Mesangial cell (primary cell): ENCODE data around the gene KCNT1. TPM values are rescaled to one million over a fixed set of nuclear protein-coding genes. Genes with fewer than 3 reads are reported as not detected.

Experiments used
- total RNA-seq: library from RNA; depleted of rRNA; stranded (reverse); fragments of >200 nt; gene quantifications from 2 replicates; pipeline ENCODE4 v1.2.3, GENCODE V29; 2015

KCNT1 gene
- not detected in 2 replicates for total RNA-seq

GRCh38 chr9:135701959-135702721, at the start of gene KCNT1:
Gene KCNT1 (plus strand): TSS chr9:135702185. CDS start chr9:135702259, 74 bp downstream.

GRCh38 chr9:135662758-135663450, 39.1 kb upstream of the KCNT1 start, which contains the start of gene LCN9:
Gene LCN9 (plus strand): TSS chr9:135663309. CDS start chr9:135663322, 13 bp downstream.

GRCh38 chr9:135699440-135699839, 2.5 kb upstream of the KCNT1 start, which contains the start of gene SOHLH1:
Gene SOHLH1 (minus strand): TSS chr9:135699481. CDS start chr9:135699467, 14 bp downstream.

Other genes starting within 250 kb of the KCNT1 start
- gene PPP1R26, start 222.4 kb upstream of the KCNT1 start, total RNA-seq: 17.1 and 23.1 TPM in 2 replicates
- gene MRPS2, start 201.5 kb upstream of the KCNT1 start, total RNA-seq: 67.8 and 85.9 TPM in 2 replicates
- not detected in 2 replicates for gene LCN1, start 180.7 kb upstream of the KCNT1 start, total RNA-seq
- not detected in 2 replicates for gene OBP2A, start 156.1 kb upstream of the KCNT1 start, total RNA-seq
- not detected in 2 replicates for gene PAEP, start 140.4 kb upstream of the KCNT1 start, total RNA-seq
- not detected in 2 replicates for gene GLT6D1, start 62.6 kb upstream of the KCNT1 start, total RNA-seq
- not detected in 2 replicates for gene LCN9, start 38.9 kb upstream of the KCNT1 start, total RNA-seq
- not detected in 2 replicates for gene SOHLH1, start 2.7 kb upstream of the KCNT1 start, total RNA-seq
- 40.6 and 46.8 TPM in 2 replicates for gene CAMSAP1, start 205.4 kb downstream of the KCNT1 start, total RNA-seq